ENCODE measurements around the gene KCNMA1. TPM values are rescaled to one million over a fixed set of nuclear protein-coding genes. Genes with fewer than 3 reads are reported as not detected.

KCNMA1 gene
- total and polyA plus RNA-seq, 3 donors from 2014 or later = 13.6 to 36.1 (median 24.7) TPM

DNA sequence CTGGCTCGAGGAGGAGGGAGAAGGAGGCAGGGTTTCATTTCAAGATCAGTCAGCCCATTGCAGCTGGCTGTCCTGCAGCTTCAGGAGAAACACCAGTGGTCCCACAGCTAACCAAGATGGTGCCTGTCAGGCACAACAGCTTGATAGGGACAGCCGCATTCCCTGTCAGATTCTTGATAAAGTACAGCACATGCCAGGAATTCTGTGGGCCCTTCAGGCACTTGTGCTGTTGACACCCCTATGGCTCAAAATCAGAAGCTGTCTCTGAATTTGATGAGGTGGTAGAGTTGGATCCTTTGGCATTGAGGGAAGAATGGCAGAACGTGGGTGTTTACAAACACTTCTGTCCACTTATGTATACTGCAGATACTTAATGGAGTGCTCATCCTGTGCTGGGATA is 354.3 kb downstream of the KCNMA1 start:
- intact Hi-C loops (cut with DNase I; ENCODE audit: low total_unique reads) = no loop called here
- 63 to 66% methylated on average over 2 to 3 of the region's 3 CpGs for WGBS, 2 donors
- Histone ChIP-seq H3K4me3 (no peak overlapping the region), H3K27me3 (no peaks in the 10 kb centered on the region), H3K27ac (no peak overlapping the region), H3K9me3 (no peaks in the 10 kb centered on the region), H3K4me1 (no peaks in the 10 kb centered on the region), H3K36me3 (ENCODE audit: low read depth, missing control alignments) (no peaks in the 10 kb centered on the region)
- no peak for DNase-seq
- TF ChIP-seq, protein P1, sequence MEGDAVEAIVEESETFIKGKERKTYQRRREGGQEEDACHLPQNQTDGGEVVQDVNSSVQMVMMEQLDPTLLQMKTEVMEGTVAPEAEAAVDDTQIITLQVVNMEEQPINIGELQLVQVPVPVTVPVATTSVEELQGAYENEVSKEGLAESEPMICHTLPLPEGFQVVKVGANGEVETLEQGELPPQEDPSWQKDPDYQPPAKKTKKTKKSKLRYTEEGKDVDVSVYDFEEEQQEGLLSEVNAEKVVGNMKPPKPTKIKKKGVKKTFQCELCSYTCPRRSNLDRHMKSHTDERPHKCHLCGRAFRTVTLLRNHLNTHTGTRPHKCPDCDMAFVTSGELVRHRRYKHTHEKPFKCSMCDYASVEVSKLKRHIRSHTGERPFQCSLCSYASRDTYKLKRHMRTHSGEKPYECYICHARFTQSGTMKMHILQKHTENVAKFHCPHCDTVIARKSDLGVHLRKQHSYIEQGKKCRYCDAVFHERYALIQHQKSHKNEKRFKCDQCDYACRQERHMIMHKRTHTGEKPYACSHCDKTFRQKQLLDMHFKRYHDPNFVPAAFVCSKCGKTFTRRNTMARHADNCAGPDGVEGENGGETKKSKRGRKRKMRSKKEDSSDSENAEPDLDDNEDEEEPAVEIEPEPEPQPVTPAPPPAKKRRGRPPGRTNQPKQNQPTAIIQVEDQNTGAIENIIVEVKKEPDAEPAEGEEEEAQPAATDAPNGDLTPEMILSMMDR (IDR thresholded peaks at IDR 0.05) = no peak
- TF ChIP-seq POLR2A (IDR thresholded peaks at IDR 0.05) = no peak

DNA sequence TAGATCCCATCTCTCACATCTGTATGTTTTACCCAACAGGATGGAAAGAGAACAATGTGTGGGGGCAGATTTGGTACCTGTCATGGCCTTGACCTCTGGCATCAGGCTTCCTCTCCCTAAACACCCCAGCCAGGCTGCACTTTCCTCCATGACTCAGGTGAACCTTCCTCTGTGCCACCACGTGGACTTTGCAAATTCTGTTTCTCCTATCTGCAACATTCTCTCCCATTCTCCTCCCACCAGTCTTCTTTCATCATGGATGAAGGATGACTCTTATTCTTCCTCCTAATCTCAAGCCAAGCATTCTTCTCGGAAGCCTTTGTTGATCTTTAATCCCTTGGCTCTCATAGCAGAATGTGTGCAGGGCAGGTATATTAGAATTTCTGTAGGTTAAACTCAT is 355.4 kb downstream of the KCNMA1 start:
- H3K27ac ChIP-seq = no peak overlapping the region
- no peak for TF ChIP-seq POLR2A (IDR thresholded peaks at IDR 0.05)
- TF ChIP-seq, protein P1 (IDR thresholded peaks at IDR 0.05) = no peak
- no peak for DNase-seq
- intact Hi-C loops (cut with DNase I; ENCODE audit: low total_unique reads) = no loop called here
- no peak overlapping the region for H3K4me3 ChIP-seq
- H3K27me3 ChIP-seq = no peaks in the 10 kb centered on the region
- no peaks in the 10 kb centered on the region for H3K9me3 ChIP-seq
- H3K36me3 ChIP-seq (ENCODE audit: low read depth, missing control alignments) = no peaks in the 10 kb centered on the region
- 61 to 69% methylated on average over 2 of the region's 2 CpGs for WGBS, 2 donors
- no peaks in the 10 kb centered on the region for H3K4me1 ChIP-seq

DNA sequence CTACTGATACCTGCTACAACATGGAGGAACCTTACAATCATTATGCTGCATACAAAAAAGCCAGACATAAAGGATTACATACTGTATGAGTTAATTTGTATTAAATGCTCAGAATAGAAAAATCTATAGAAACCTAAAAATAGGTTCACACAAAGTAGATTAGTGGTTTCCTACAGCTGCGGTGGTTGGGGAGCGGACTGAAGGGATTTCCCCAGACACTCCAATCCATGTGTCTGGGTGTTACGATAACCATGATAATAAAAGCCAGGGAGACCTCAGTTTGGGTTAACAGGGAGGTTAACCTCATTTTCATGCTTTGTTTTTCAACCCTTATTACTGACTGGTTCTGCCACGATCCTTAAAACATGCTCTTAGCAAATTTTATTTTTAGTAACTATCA is 355.9 kb downstream of the KCNMA1 start:
- WGBS, 2 donors = 56 to 59% methylated on average over 4 of the region's 4 CpGs
- no peak for DNase-seq
- H3K27ac ChIP-seq = no peak overlapping the region
- no peaks in the 10 kb centered on the region for H3K9me3 ChIP-seq
- H3K36me3 ChIP-seq (ENCODE audit: low read depth, missing control alignments) = no peaks in the 10 kb centered on the region
- no peaks in the 10 kb centered on the region for H3K4me1 ChIP-seq
- intact Hi-C loops (cut with DNase I; ENCODE audit: low total_unique reads) = no loop called here
- H3K4me3 ChIP-seq = no peak overlapping the region
- no peaks in the 10 kb centered on the region for H3K27me3 ChIP-seq
- no peak for TF ChIP-seq POLR2A (IDR thresholded peaks at IDR 0.05)
- TF ChIP-seq, protein P1 (IDR thresholded peaks at IDR 0.05) = no peak

DNA sequence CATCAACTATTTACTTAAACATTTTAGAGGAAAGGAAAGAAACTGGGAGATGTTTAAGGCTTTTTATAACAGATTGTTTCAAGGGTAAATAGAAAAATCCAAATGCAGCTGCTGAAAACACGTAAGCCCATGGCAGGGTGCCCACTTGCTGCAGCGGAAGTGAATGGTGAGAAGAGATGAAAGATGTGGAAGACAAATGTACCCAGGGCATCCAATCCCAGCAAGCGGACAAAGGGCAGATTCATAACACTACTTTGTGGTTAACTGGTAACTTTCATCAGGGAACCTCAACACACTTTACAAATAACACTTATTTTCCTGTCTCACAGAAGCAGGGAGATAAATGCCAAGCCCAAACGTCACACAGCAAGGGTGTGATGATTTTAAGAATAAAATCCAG is 358.4 kb downstream of the KCNMA1 start:
- Histone ChIP-seq H3K27ac (no peak overlapping the region), H3K4me3 (no peak overlapping the region), H3K36me3 (ENCODE audit: low read depth, missing control alignments) (no peaks in the 10 kb centered on the region), H3K9me3 (no peaks in the 10 kb centered on the region), H3K27me3 (no peaks in the 10 kb centered on the region), H3K4me1 (no peaks in the 10 kb centered on the region)
- intact Hi-C loops (cut with DNase I; ENCODE audit: low total_unique reads) = no loop called here
- DNase-seq = no peak
- WGBS, 2 donors = 50 to 69% methylated on average over 4 of the region's 4 CpGs
- TF ChIP-seq, protein P1 (IDR thresholded peaks at IDR 0.05) = no peak
- no peak for TF ChIP-seq POLR2A (IDR thresholded peaks at IDR 0.05)

DNA sequence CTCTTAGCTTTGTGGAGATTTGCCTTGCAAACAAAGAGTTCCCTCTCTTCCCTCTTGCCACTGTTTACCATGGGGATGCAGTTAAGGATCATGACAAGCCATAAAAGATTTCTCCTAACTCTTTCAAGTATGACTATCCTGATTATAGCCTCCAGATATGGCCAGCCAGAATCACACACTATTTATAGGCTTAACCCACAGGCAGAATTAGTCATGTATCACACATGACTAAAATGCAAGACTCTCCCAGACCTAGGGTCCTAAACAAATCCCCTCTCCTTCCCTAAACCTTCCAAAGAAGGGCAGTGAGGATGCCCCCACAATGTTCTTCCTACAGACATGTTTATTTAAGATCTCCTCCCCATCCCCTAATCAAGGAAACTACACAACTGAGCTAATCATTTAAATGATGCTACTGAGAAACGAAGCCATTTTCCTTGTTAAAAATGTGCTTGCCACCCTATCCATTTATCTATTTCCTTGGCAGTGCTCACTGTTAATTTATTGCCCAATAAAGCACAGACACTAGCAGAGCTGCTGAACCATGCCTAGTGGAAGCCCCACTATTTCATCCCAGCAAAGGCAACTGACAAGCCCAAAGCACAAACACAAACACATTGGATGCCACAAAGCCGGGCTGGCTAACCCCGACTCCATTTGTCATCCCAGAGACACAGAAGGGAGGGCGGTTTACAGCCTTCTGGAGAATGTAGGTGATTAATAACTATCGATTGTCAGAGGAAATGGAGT is 363.4 kb downstream of the KCNMA1 start:
- no peaks in the 10 kb centered on the region for H3K27me3 ChIP-seq
- no peak for TF ChIP-seq POLR2A (IDR thresholded peaks at IDR 0.05)
- TF ChIP-seq, protein P1 (IDR thresholded peaks at IDR 0.05) = no peak
- no peaks in the 10 kb centered on the region for H3K36me3 ChIP-seq (ENCODE audit: low read depth, missing control alignments)
- no peak overlapping the region for H3K27ac ChIP-seq
- H3K4me1 ChIP-seq = no peaks in the 10 kb centered on the region
- H3K4me3 ChIP-seq = no peak overlapping the region
- H3K9me3 ChIP-seq = no peaks in the 10 kb centered on the region
- 32 to 48% methylated on average over 5 of the region's 5 CpGs for WGBS, 2 donors
- no peak for DNase-seq
- intact Hi-C loops (cut with DNase I; ENCODE audit: low total_unique reads) = no loop called here
